Osteocyte (in vitro differentiated cells): ENCODE data around the gene STRADB. TPM values are rescaled to one million over a fixed set of nuclear protein-coding genes. Genes with fewer than 3 reads are reported as not detected.

ENCODE experiments used
- DNase-seq: peaks from one replicate; pipeline ENCODE4 v3.0.0; 2021; ENCODE audit warnings: mixed read lengths; ENCODE audit not compliant: unreplicated experiment; ENCODE audit errors: extremely low spot score
- H3K27ac Mint-ChIP-seq: one replicate; pipeline ENCODE4 v1.8.0; 2021; ENCODE audit warnings: mild to moderate bottlenecking, mixed read lengths; ENCODE audit not compliant: unreplicated experiment
- H3K27me3 Mint-ChIP-seq: one replicate; pipeline ENCODE4 v1.8.0; 2021; ENCODE audit warnings: mixed read lengths; ENCODE audit not compliant: unreplicated experiment
- H3K36me3 Mint-ChIP-seq: one replicate; pipeline ENCODE4 v1.8.0; 2021; ENCODE audit warnings: mixed read lengths; ENCODE audit not compliant: unreplicated experiment
- H3K4me1 Mint-ChIP-seq: one replicate; pipeline ENCODE4 v1.8.0; 2021; ENCODE audit warnings: mixed read lengths; ENCODE audit not compliant: unreplicated experiment
- H3K4me3 Mint-ChIP-seq: one replicate; pipeline ENCODE4 v1.8.0; 2021; ENCODE audit warnings: mild to moderate bottlenecking, moderate library complexity, mixed read lengths; ENCODE audit not compliant: unreplicated experiment
- H3K9me3 Mint-ChIP-seq: one replicate; pipeline ENCODE4 v1.8.0; 2021; ENCODE audit warnings: mixed read lengths; ENCODE audit not compliant: unreplicated experiment
- CTCF ChIP-seq: fragments of 200-600 bp; sonication (generic); IDR thresholded peaks from 2 replicates; pipeline ENCODE4 v1.5.0; 2021; ENCODE audit warnings: antibody characterized with exemption, mild to moderate bottlenecking, moderate library complexity
- total RNA-seq: library from RNA; stranded (reverse); gene quantifications from 2 replicates; pipeline ENCODE4 v1.2.1, GENCODE V29; 2021

The STRADB gene
- total RNA-seq, 1 donor from 2014 or later, result 18.5 TPM

GRCh38 chr2:201507725-201508124 lies 56.2 kb downstream of the STRADB start:
- Mint-ChIP-seq H3K4me3 (no peak overlapping the region), H3K27me3 (peaks cover 3% of the 10 kb centered on the region), H3K27ac (no peak overlapping the region), H3K4me1 (no peaks in the 10 kb centered on the region), H3K9me3 (peaks cover 17% of the 10 kb centered on the region), H3K36me3 (no peaks in the 10 kb centered on the region)
- DNase-seq, result no peak
- no peak for TF ChIP-seq CTCF

- Mint-ChIP-seq H3K4me3 (no peak overlapping the region), H3K27me3 (peaks cover 3% of the 10 kb centered on the region), H3K36me3 (no peaks in the 10 kb centered on the region), H3K4me1 (peaks cover 5% of the 10 kb centered on the region), H3K27ac (no peak overlapping the region), H3K9me3 (no peaks in the 10 kb centered on the region)
- TF ChIP-seq CTCF, result no peak
- DNase-seq, result no peak
These were observed 61.7 kb downstream of the STRADB start for GRCh38 chr2:201513271-201513670.

GRCh38 chr2:201515573-201516246 lies 64.2 kb downstream of the STRADB start:
- TF ChIP-seq CTCF, result no peak
- no peak for DNase-seq
- H3K4me1 Mint-ChIP-seq, result peaks cover 5% of the 10 kb centered on the region
- peaks cover 1% of the 10 kb centered on the region for H3K27me3 Mint-ChIP-seq
- no peaks in the 10 kb centered on the region for H3K36me3 Mint-ChIP-seq
- no peak overlapping the region for H3K27ac Mint-ChIP-seq
- peaks cover 14% of the 10 kb centered on the region for H3K9me3 Mint-ChIP-seq
- H3K4me3 Mint-ChIP-seq, result no peak overlapping the region

GRCh38 chr2:201517094-201517493 lies 65.6 kb downstream of the STRADB start:
- DNase-seq, result no peak
- peaks cover 5% of the 10 kb centered on the region for H3K4me1 Mint-ChIP-seq
- TF ChIP-seq CTCF, result no peak
- H3K4me3 Mint-ChIP-seq, result no peak overlapping the region
- H3K27me3 Mint-ChIP-seq, result no peaks in the 10 kb centered on the region
- H3K36me3 Mint-ChIP-seq, result no peaks in the 10 kb centered on the region
- H3K27ac Mint-ChIP-seq, result peak overlapping the region; percentile 12
- peaks cover 24% of the 10 kb centered on the region for H3K9me3 Mint-ChIP-seq

GRCh38 chr2:201520201-201520600 lies 68.7 kb downstream of the STRADB start:
- H3K9me3 Mint-ChIP-seq, result peaks cover 36% of the 10 kb centered on the region

More at GRCh38 chr2:201520201-201520600, 68.7 kb downstream of the STRADB start:
- TF ChIP-seq CTCF, result no peak
- no peak overlapping the region for H3K4me3 Mint-ChIP-seq
- no peak overlapping the region for H3K27ac Mint-ChIP-seq
- no peak for DNase-seq
- H3K27me3 Mint-ChIP-seq, result no peaks in the 10 kb centered on the region
- peaks cover 5% of the 10 kb centered on the region for H3K4me1 Mint-ChIP-seq
- no peaks in the 10 kb centered on the region for H3K36me3 Mint-ChIP-seq
